A172 (cell line): ENCODE measurements around the gene TBL1Y. TPM values are rescaled to one million over a fixed set of nuclear protein-coding genes. Genes with fewer than 3 reads are reported as not detected.
"Not testable (repeated sequence)": the region's sequence is repeated elsewhere in the genome, so short reads cannot be mapped to it uniquely, and the experiment has no call there.

ENCODE experiments used
- DNase-seq: peaks from one replicate; pipeline ENCODE4 v3.0.0-alpha.2; 2015; ENCODE audit warnings: low spot score
- total RNA-seq: library from RNA; depleted of rRNA; stranded (reverse); fragments of >200 nt; shearing (Covaris generic); gene quantifications from 2 replicates; pipeline ENCODE4 v1.2.3, GENCODE V29; 2014; rRNA removed

TBL1Y gene
- total RNA-seq, 1 experiment from 2014 or later, result not detected

DNA sequence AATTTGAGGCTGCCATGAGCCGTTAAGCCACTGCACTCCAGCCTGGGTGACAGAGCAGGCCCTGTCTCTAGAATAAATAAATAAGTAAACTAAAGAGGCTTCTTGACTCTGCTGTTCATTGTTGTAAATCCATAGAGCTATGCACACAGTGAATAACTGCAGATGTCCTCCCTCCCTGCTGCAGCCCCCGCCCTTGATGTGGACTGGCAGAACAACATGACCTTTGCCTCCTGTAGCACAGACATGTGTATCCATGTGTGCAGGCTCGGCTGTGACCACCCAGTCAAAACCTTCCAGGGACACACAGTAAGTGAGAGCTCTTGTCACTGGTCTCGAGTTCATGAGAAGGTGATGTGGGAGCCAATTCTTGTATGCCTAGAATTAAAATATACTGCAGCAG is 170.1 kb downstream of the TBL1Y start:
- DNase-seq, result not testable (repeated sequence)

DNA sequence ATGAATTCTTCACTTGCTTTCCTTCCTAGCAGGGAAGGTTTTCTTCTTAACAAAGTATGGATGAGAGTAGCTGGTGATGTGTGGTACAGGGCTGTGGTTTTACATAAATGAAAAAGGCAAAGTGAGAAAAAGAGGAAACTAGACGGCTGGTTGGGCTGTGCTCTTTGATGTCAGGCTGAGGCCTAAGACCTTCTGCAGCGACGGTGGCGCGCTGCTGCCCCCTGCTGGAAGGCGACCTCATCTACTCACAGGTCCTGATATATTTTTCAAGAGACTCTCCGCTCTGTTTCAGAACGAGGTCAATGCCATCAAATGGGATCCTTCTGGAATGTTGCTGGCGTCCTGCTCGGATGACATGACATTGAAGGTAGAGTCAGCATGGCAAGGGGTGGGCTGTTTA is 175.1 kb downstream of the TBL1Y start:
- DNase-seq, result peak; percentile 27

DNA sequence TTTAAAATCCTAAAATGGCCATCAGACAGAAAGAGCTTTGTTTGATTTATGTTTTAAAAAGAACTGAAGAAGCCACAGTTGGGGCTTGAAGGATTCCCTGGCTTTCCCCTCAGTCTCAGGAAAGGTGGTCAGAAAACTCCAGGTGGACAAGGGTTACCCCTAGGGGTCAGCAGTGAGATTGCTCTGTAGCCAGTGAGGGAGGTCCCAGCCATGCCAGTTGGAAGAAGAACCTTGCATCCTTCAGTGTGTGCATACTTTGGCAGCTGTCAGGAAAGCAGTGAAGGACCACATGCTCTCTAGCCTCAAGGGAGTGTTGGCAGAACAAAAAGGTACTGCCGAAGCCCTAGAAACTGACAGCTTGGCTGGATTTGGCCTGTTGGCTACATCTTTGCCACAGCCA is 182.3 kb downstream of the TBL1Y start:
- DNase-seq, result peak; percentile 2

GRCh38 chrY:7094365-7094764 is 183.9 kb downstream of the TBL1Y start:
- no peak for DNase-seq

- no peak for DNase-seq
These were observed 186.5 kb downstream of the TBL1Y start for GRCh38 chrY:7097021-7097420.

DNA sequence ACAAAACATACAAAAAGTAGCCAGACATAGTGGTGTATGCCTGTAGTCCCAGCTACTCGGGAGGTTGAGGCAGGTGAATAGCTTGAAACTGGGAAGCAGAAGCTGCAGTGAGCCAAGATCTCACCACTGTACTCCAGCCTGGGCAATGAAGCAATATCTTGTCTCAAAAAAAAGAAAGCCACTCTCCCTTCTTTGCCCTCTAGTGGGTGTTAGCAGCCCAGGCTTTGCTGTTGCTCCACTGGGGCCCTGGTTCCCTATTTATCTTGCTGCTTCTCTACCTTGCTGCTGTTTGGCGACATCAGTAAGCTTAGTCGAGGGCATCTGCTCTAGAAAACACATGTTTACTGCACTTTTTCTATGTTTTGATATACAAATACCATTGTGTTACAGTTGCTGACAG is 189.2 kb downstream of the TBL1Y start:
- DNase-seq, result no peak

- no peak for DNase-seq
These were observed 192.2 kb downstream of the TBL1Y start for GRCh38 chrY:7102680-7103079.

DNA sequence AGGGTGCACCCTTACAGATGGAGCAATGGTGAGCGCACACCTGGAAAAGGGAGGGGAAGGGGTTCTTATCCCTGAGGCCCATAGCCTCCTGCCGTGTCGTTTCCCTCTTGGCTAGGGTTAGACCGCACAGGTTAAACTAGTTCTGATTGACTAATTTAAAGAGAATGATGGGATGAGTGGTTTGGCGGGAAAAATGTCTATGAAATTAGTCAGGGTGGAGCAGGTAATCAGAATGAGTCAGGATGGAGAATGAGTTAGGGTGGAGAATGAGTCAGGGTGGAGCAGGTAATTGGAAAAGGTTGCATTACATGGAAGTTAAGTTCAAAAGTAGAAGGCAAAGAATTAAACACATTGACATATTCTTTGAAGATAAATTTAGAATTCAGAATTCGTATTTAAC is 196.7 kb downstream of the TBL1Y start:
- DNase-seq, result no peak

GRCh38 chrY:7110086-7110485 is 199.6 kb downstream of the TBL1Y start:
- DNase-seq, result no peak

DNA sequence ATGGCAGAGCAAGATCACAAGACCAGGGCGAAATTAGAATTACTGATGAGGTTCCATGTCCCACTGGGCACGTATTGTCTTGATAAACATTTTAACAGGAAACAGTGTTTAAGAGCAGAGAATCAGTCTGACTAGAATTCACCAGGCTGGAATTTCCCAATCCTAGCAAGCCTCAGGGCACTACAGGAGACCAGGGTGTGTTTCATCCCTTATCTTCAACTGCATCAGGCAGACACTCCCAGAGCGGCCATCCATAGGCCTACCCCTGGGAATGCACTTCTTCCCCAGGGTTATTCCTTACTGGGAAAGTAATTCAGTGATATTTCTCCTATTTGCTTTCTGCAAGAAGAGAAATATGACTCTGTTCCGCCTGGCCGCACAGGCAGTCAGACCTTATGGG is 205.4 kb downstream of the TBL1Y start:
- no peak for DNase-seq

GRCh38 chrY:7122202-7122601 is 211.7 kb downstream of the TBL1Y start:
- no peak for DNase-seq

DNA sequence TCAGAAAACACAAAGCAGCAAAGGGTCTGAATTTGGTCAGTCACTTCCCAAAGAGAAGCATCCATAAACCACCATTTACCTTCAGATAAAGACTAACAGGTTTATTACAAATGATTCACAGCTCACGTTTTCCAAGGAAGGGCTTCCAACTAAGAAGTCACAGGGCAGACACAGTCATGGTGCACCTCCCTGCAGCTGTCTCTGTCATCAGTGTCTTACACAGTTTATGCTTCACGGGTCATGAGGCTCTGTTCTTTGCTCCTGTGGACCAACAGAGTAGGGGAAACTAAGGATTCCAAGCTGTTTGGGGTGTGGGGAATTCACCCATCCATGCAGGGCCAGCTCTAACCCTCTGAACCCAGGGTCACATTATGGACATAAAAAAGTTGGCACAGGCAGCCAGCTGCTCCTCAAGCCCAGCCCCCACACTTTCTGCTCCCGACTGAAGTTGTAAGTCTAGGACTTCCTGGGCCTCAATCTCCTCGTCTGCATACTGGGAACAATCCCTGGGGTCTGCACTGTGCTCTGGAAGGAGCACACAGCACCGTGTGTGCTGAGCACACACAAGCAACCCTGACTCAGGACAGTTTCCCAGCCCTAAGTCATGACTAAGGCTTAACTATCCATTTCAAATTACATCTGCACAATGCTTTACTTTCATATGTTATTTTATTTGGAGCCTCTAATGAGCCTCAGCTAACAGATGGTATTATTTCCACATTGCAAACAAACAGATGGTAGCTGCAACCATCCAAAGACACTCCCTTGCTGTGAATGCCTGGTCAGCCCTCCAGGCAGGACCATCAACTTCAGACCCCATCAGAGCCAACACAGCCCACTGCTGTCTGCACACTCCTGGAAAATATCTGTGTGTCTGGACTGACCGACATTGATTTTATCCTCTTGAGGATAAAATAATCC is 214.9 kb downstream of the TBL1Y start:
- no peak for DNase-seq

- DNase-seq, result no peak
These were observed 217.7 kb downstream of the TBL1Y start for GRCh38 chrY:7128211-7128610.

Other genes with a start within 250 kb of the TBL1Y start
- not detected in 2 replicates for gene AMELY, start 1.1 kb downstream of the TBL1Y start, total RNA-seq